ENCODE results near the gene ZNF70.

DNA sequence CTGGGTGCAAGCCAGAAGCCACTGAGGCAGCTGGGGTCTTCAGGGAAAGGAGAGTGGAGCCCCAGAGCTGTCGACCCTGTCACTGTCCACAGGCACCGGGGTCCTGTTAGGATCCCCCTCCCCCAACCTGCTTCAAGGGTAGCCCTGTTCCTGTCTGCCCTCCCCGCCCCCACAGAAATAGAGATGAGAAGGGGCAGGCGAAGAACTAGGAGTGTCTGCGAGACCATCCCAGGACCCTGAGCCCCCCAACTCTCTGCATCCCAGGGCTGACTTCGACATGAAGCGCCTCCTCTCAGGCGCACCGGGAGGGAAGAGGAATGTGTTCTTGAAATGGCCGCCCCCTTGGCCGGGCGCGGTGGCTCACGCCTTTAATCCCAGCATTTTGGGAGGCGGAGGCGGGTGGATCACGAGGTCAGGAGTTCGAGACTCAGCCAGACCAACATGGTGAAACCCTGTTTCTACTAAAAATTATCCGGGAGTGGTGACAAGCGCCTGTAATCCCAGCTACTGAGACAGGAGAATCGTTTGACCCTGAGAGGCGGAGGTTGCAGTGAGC is 607 bp upstream of the ZNF70 start:
- no peak for TF ChIP-seq EZH2 (IDR thresholded peaks at IDR 0.05)
- TF ChIP-seq POLR2AphosphoS5 (IDR thresholded peaks at IDR 0.05; ENCODE audit: borderline replicate concordance, low read depth, low read length): no peak
- TF ChIP-seq FOXP2 (optimal IDR thresholded peaks at IDR 0.05; ENCODE audit: control extremely low read depth, extremely low read length, insufficient read depth): no peak
